ENCODE results near the gene B4GALNT1.
A peak's percentile ranks its signal among the peaks of the same experiment; 100 is the strongest.
"Not testable (repeated sequence)": the region's sequence is repeated elsewhere in the genome, so short reads cannot be mapped to it uniquely, and the experiment has no call there.

B4GALNT1 gene

DNA sequence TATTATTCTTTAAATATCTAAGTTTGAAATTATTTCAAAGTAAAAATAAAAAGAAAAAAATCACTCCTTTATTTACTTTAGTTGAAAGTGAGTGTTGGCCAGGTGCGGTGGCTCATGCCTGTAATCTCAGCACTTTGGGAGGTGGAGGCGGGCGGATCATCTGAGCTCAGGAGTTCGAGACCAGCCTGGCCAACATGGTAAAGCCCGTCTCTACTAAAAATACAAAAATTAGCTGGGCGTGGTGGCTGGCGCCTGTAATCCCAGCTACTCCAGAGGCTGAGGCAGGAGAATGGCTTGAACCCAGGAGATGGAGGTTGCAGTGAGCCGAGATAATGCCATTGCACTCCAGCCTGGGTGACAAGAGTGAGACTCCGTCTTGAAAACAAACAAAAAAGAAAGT, 3.7 kb upstream of the B4GALNT1 start:
- not testable (repeated sequence) for DNase-seq

DNA sequence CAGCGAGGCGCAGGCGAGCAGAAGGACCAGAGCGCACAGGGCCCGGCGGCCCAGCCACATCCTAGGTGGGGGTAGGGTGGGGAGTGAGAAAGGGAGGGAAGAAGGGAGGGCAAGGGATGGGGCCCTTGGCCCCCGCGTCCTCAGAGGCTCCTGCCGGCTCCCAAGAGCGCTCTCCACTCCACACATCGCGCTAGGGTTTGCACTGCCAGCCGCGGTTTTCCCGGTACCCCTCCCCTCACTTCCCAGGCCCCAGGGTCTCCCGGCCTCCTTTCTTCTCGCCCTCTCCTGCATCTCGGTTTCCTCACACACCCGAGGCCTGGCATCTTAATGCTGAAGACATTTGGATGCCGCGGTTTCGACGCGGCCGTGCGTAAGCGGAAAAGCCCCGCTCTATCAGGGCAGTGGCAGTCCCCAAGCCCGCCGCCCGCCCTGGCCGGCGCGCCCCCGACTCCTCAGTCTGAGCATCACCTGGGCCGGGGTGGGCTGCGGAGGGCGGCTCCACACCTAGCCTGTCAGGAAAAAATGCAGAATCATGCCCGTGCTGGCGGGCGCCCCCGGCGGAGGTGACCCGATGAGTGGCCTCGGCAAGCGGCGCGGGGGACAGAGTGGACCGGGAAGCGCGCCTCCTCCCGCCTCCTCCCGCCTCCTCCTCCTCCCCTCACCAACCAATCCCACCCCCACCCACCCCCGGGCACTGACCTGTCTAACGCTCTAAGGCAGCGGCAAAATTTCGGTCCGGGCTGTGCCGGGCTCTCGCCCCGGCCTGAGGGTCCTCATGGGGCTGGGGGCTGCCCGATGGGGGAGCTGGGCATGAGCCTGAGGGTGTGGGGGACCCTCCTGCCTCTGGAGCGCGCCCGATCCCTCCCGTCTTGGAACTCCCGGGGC, 686 bp downstream of the B4GALNT1 start:
- peak in 1 of 2 experiments; percentile 58 for DNase-seq

DNA sequence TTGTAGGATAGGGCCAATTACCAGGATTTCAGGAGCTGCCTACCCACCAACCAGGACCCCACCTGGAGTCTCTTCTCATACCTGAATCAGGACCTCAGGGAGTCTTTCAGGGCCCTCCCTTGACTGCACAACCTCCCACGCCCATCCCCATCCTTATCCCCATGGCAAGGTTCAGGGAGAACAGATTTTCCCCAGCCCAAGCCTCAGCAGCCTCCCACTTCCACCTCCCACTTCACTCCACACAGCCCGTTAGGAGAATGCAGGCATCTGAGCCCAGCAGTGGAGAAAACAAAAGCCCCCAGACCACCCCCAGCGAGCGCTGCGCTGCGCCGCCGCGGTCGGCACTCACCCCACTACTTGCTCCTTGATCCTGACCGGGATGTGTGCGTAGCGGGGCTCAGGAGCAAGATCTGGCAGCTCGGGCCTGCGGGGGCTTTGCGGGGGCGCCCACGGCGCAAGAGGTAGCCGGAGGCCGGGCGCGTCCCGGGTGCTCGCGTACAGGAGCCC, 1.4 kb downstream of the B4GALNT1 start:
- no peak for DNase-seq

DNA sequence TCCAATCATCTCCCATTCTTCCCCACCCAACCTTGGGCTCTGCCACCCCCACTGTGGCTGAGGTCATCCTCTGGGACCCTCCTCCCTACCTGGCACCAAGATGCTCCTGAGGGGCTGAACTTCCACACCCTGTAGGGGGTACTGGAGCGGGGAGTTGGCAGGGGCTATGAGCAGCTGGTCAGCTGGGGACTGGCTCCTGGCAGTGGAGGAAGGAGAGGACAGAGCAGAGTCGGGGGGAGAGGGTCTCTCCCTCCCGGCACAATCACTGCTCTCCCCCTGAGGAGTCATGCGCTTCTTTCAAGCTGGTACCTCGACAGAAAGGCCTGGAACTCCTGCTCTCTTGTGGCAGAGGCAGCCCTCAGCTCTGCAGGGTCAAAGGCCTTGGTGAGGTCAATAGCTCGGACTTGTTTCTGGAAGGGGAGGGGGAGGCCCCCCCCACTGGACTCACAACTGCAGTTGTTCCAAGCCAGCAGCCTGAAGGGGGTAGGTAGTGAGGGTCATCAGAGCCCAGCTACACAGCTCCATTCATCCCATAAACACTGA, 2.0 kb downstream of the B4GALNT1 start:
- DNase-seq = no peak

DNA sequence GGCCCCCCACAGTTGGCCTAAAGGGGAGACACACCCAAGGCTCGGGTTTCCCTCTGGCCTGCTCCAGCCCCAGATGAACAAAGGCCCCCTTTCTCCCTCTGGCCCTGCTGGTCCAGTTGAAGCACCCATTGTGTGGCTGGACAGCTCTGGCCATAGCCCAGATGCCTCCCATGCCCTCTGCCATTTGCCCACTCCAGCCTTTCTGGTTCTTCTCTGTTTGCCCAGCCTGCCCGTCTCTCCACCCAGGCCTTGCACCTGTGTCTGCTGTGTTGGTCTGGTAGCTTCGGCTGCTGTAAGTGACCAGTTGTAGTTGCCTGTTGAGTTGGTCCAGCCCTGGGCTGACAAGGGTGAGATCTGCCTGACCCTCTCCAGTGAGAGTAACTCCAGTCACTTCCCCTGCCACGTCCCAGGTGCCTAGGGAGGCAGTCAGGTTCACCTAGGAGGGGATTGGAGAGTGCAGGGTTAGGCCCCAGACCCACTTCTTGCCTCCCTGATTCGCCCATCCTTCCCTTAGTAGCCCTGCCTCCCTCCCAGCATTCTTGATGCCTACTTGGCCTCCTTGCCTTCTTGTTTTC, 3.0 kb downstream of the B4GALNT1 start:
- no peak for DNase-seq

DNA sequence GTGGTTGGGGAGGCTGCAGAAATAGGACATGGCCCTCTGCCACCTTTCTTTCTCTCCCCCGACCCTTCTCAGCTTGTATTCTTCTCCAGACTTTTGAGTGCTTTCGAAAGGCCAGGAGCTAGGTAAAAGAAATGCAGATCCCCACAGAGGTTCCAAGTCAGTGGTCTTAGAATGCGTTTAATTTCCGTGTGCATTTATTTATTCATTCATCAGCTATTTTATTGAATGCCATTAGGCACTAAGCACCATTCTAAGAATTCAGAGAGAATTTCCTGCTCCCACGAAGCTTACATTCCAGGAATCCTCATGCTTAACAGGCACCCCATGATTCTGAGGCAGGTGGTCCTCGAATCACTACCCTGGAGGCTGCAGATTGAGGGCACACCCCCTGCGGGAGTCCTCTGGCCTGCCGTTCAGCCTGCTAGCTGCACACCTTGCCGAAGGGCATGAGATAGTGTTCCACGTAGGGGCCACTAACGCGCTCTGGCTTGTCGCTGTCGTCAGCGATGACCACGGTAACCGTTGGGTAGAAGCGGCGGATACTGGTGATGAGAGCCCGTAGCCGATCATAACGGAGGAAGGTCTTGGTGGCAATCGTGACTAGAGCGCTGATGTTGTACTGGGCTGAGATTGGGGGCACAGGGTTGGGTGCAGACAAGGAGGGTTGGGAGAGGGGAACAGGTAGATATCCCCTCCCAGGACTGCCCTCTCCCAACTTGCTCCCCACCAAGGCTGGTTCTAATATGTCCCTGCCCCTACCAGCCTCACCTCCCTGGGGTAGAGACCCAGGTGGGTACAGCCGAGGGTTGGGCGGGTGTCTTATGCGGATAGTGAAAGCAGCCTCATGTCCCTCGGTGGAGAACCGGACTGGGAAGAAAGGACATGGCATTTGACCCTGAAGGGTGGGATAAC, 4.5 kb downstream of the B4GALNT1 start:
- DNase-seq = no peak

DNA sequence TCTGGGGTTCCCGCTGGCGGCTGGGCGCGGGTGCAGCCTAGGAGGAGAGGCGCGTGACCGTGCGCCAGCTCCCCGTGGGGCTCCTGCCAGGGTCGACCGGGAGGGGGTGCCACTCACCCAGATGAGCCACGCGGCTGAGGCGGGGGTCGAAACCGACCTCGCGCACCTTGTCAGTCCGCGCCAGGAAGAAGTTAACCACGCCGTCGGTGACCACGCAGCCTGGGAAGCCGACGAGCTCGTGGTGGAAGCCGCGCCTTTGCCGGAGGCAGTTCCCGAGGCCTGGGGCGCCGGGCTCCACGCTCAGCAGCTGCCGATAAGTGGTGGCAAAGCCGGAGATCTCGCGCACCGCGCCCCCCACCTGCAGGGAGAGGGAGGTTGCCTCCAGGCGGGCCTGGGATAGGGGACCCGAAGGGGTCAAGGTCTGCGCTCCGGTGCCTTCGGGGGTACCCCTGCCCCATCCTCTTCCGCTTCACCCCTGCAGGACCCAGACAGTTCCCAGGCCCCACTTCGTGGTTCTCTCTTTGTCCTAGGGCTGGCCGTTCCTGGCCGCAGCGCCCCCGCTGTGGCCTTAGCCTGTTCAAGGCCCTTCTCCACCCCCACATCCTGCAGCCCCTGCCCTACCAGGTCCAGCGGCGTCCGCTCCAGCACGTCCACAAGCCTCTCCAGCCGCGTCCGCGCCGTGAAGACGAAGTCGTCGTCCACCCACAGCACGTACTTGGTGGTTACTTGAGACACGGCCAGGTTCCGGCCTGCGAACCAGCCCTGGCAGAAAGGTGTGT, 5.3 kb downstream of the B4GALNT1 start:
- DNase-seq = no peak

DNA sequence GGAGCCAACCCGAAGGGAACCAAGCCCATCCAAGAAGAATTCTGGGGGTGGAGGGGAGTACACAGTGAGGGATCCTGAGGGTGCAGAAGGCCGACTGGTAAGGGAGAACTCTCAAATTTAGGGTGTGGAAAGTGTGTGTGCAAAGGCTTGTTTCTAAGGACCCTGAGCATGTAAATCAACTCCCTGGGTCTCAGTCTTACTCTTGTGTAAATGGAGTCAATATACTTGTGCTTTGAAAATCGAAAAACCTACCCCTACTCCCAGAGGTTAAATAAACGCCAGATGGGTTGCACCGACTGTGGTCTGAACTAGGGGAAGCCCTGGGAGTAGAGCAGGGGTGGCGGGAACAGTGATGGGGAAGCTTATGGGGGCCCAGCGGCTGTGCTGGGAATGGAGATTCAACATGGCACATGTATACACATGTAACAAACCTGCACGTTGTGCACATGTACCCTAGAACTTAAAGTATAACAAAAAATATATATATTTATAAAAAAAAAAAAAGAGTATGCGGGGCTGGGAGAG, 6.0 kb downstream of the B4GALNT1 start:
- no peak for DNase-seq

DNA sequence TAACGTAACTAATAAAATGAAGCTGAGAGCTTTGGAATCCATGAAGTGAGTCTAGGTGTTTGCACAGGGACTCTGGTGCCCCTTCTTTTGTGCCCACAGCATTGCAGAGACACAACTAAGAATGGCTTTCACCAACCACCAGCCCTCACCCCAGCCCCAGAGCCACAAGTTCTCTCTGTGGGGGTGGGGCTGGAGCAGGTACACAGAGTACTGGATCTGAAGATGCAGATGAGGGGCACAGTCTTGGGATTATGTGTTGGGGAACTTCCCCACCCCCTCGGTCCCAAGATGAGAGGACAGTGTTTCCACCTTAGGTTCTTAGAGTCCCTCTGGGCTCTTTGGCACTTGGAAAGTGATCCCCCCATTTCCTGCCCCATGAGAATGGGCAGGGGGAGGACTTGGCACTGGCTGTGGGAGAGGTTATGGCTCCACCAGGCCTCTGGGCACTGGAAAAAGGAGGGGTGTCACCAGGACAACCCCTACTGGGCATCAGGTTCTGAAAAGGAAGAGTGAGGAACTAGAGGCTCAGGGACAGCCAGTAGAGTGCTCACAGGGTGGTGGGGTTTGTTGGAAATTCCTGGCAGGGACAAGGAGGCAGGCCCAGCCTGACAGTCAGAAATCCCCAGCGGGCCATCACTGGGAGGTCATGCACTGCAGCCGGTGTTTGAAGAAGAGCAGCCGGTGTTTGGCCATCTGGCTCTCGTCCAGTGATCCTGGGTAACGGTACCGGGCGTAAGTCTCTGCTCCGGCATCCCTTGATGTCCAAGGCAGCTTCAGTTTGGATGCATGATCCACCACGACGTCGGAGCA, 6.7 kb downstream of the B4GALNT1 start:
- no peak for DNase-seq

DNA sequence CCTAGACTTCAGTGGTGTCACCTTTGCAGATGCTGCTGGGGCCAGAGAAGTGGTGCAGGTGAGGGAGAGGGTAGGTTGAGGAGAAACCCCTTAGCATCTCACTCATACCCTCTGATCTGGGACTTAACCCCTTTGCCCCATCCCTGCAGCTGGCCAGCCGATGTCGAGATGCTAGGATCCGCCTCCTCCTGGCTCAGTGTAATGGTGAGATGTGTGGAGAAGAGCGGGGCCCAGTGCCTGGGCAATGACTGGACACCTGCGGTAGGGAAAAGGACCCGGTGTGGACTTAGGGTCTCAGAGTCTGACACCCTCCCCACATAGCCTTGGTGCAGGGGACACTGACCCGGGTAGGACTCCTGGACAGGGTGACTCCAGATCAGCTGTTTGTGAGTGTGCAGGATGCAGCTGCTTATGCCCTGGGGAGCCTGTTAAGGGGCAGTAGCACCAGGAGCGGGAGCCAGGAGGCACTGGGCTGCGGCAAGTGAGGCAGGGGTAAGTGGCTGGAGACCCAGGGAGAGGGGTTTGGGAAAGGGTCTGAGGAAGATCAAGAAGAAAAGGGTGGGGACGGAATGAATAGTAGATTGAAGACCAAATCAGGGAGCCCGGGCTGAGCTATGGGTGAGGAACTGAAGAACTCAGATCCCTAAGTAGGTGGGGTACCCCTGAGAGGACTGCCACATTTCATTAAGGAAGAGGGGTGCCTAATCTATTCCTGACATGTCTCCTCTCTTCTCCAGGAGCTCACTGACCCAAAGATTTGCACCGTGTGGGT, 7.6 kb downstream of the B4GALNT1 start:
- no peak for DNase-seq

DNA sequence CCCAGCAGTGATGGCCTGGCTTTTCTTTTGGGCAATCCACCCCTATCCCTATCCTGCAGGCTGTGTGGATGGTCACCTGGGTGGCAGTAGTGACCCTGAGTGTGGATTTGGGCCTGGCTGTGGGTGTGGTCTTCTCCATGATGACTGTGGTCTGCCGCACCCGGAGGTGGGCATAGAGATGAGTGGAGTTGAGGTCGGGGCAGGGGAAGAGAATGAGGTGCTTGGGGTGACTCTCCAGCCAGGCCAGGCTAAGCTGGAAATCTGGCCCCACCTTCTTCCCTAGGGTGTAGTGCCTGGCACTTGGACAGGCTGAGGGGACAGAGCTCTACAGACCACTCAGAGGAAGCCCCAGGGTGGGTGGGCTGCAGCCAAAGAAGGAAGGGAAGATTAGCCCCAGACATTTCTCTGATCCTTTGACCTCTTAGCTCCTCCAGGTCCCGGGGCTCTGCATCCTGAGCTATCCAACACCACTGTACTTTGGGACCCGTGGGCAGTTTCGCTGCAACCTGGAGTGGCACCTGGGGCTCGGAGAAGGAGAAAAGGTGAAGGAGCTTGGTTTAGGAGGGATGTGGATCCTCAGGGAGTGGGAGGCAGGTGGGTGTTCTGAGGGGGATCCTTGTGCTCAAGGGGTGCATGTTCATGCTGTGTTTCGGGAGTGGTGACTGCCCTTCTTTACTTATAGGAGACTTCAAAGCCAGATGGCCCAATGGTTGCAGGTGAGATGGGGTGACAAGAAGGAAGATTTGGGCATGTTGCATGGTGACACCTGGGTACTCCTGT, 8.4 kb downstream of the B4GALNT1 start:
- no peak for DNase-seq

DNA sequence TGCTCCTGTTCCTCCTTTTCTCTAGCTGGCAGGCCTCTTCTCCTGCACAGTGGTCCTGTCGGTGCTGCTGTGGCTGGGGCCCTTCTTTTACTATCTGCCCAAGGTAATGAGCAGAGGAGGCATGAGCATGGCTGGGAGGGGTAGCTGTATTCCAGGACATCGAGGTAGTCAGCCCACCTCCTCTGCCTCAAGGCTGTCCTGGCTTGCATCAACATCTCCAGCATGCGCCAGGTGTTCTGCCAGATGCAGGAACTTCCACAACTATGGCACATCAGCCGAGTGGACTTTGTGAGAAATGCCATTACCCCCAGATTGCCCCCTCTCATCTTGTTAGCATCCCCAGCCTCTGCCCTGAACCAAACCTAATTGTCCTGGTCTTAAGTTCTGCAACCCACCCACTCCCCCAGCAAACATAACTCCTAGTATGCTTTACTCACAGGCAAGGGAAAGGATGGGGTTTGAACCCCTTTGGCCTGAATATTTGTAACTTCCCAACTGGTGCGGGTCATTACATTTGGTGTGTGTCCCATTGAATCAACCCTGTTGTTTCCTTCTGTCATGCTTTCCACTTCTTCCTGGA, 9.1 kb downstream of the B4GALNT1 start:
- DNase-seq = no peak

DNA sequence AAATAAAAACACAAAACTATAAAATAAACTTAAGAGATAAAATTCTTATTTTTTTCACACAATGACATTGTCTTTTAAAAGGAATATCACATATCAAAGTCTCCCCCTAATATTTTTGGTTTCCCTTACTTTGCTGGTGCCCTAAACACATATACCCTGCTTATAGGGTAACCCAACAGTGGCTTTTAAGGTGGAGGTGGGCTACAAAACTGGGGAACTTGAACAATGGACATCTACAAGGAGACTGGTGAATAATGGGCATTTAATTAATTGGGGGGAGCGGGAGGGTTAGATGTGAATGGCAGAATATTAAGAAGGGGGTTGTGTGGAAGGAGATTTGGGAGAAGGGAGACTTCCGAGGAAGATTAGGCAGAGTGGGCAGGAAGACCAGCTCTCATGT, 9.6 kb downstream of the B4GALNT1 start:
- DNase-seq = no peak

DNA sequence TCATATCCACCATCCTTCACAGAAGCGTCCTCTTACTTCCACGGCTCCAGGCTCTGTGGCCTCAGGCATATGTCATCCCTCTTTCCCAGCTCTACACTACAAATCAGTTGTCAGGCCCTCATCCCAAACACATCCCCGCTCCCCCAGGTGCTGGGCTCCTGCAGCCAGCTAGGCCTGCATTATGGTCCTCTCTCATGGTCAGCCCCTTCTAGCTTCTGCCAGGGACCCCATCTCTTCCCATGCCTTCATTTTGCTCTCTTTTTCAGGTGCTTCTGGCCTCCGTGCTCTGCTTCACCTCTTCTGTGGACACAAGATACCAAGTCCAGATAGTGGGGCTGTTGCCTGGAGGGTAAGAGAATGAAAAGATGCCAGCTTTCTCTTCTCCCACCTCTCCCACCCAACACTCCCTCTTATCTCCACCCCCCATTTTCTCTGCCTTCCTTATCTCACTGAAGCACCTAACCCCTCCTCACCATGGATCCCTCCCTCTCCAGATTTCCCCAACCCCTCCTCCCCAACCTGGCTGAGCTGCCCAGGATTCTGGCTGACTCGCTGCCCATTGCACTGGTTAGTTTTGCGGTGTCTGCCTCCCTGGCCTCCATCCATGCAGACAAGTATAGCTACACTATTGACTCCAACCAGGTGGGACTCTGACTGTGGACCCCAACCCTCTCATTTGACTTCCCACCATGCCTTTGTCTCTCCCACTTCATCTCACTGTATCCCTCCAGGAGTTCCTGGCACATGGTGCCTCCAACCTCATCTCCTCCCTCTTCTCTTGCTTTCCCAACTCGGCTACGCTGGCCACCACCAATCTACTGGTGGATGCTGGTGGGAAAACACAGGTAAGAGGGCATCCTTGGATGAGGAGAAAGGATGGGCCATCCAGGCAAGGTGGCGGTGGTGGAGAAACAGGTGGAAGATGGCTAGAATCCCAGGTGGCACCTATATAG, 10.4 kb downstream of the B4GALNT1 start:
- DNase-seq = no peak

DNA sequence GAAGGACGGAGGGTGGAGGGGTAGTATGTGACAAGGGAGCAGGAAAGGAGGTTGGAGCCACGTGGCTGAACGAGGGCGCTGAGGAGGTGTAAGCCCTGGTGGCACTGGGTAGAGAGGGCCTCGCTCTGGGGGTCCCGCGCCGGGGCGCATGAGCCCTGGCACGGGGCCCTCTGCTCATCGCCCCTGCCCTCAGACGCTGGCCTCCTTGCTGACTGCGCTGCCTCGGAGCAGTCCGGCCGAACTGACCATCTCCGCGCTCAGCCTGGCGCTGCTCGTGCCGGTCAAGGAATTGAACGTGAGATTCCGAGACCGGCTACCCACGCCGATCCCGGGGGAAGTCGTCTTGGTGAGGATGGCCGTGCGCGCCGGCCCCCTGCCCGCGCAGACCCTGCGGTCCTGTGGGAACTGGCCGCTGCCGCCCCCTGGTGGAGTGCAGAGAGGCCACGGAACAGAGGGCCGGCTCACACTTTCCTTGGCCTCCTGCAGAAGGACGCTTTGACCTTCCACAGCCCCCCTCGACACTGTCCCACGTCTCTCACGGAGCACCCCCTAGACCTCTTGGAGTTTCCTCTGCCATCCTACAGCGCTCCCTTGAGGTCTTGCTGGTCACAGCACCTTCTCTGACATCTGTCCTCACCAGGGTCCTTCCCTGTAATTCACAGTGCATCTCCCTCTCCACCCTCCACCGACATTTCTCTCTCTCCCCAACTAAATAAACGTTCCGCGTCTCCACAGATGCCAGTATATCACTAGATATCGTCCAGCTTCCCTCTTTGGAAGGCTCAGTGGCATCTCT, 11.3 kb downstream of the B4GALNT1 start:
- peak; percentile 4 to 66 for DNase-seq

DNA sequence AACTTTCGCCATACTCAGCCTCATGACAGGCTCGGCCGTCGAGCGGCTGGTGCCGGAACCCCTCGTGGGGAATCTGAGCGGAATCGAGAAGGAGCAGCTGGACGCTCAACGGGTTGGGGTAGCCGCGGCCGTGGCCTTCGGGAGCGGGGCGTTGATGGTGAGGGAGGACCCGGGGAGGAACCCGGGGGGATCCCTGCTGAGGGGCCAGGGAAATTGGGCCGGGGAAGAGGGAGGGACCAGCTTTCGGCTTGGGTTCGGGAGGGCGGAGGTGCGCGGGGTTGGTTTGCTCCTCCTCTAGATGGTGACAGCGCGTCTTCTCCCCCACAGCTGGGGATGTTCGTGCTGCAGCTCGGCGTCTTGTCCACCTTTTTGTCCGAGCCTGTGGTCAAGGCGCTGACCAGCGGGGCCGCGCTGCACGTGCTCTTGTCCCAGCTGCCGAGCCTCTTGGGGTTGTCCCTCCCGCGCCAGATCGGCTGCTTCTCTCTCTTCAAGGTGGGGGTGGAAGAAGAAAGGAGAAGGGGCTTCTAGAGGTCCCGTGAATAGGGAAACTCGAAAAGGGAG, 12.0 kb downstream of the B4GALNT1 start:
- DNase-seq = no peak
